ENCODE measurements around the gene GAS6. TPM values are rescaled to one million over a fixed set of nuclear protein-coding genes. Genes with fewer than 3 reads are reported as not detected.

The GAS6 gene
- total RNA-seq, 1 donor from 2014 or later: 502 TPM

- Histone ChIP-seq H3K4me3 (no peak overlapping the region), H3K9me3 (no peaks in the 10 kb centered on the region), H3K4me1 (no peaks in the 10 kb centered on the region), H3K27me3 (no peaks in the 10 kb centered on the region), H3K36me3 (no peaks in the 10 kb centered on the region), H3K27ac (no peak overlapping the region)
- no peak for DNase-seq (ENCODE audit: low spot score in 2 of 2)
- no peak for TF ChIP-seq CTCF (IDR thresholded peaks at IDR 0.05)
- intact Hi-C loops (cut with DNase I): no loop called here
These were observed 88.3 kb downstream of the GAS6 start for GRCh38 chr13:113775451-113776145.

GRCh38 chr13:113774177-113775107 is 89.4 kb downstream of the GAS6 start:
- H3K27me3 ChIP-seq: no peaks in the 10 kb centered on the region

GRCh38 chr13:113771709-113772331 is 92.1 kb downstream of the GAS6 start:
- Histone ChIP-seq H3K27ac (no peak overlapping the region), H3K9me3 (no peaks in the 10 kb centered on the region), H3K27me3 (no peaks in the 10 kb centered on the region), H3K36me3 (peaks cover 0 to 4% of the 10 kb centered on the region in 2 donors), H3K4me3 (no peak overlapping the region), H3K4me1 (no peaks in the 10 kb centered on the region)
- no peak for DNase-seq (ENCODE audit: low spot score in 2 of 2)
- intact Hi-C loops (cut with DNase I): no loop called here
- TF ChIP-seq CTCF (IDR thresholded peaks at IDR 0.05): no peak

More at GRCh38 chr13:113774177-113775107, 89.4 kb downstream of the GAS6 start:
- no peaks in the 10 kb centered on the region for H3K9me3 ChIP-seq
- H3K4me1 ChIP-seq: no peaks in the 10 kb centered on the region
- no peak overlapping the region for H3K27ac ChIP-seq
- H3K36me3 ChIP-seq: no peaks in the 10 kb centered on the region
- DNase-seq (ENCODE audit: low spot score in 2 of 2): no peak
- intact Hi-C loops (cut with DNase I): no loop called here
- no peak overlapping the region for H3K4me3 ChIP-seq
- no peak for TF ChIP-seq CTCF (IDR thresholded peaks at IDR 0.05)

- intact Hi-C loops (cut with DNase I): no loop called here
- TF ChIP-seq CTCF (IDR thresholded peaks at IDR 0.05): no peak
- no peak overlapping the region for H3K4me3 ChIP-seq
- H3K9me3 ChIP-seq: no peaks in the 10 kb centered on the region
- H3K27ac ChIP-seq: no peak overlapping the region
- H3K4me1 ChIP-seq: no peaks in the 10 kb centered on the region
- H3K36me3 ChIP-seq: peaks cover 0 to 4% of the 10 kb centered on the region in 2 donors
- no peak for DNase-seq (ENCODE audit: low spot score in 2 of 2)
- H3K27me3 ChIP-seq: no peaks in the 10 kb centered on the region
These were observed 92.9 kb downstream of the GAS6 start for GRCh38 chr13:113770937-113771336.

Other genes starting within 250 kb of the GAS6 start
- not detected for gene ATP4B, start 205.9 kb downstream of the GAS6 start, total RNA-seq
- gene GRK1, start 196.9 kb downstream of the GAS6 start, total RNA-seq: not detected
- gene TMEM255B, start 104.8 kb downstream of the GAS6 start, total RNA-seq: 4.7 TPM
- 4.8 TPM for gene C13orf46, start 110.0 kb upstream of the GAS6 start, total RNA-seq